GM23338 (cell line): ENCODE measurements around the gene PHKG2. TPM values are rescaled to one million over a fixed set of nuclear protein-coding genes. Genes with fewer than 3 reads are reported as not detected.

ENCODE experiments used
- ATAC-seq: fragments of 200-7000 bp; cut with Tn5 transposase; 3 replicates; pipeline ENCODE4 v1.9.1; 2020
- DNase-seq: peaks from one replicate; pipeline ENCODE4 v3.0.0-alpha.2; 2015; ENCODE audit warnings: low spot score
- H2AFZ ChIP-seq: fragments of 200-600 bp; sonication (generic); 2 replicates; pipeline ENCODE4 v1.8.0; 2016; ENCODE audit warnings: antibody characterized with exemption, mild to moderate bottlenecking, moderate library complexity
- H3F3A ChIP-seq: fragments of 200-600 bp; sonication (generic); replicated peaks from 2 replicates; pipeline ENCODE4 v1.8.0; 2017; ENCODE audit warnings: antibody characterized with exemption, mixed run types, low read depth
- H3K27ac ChIP-seq: fragments of 200-600 bp; sonication (generic); 2 replicates; pipeline ENCODE4 v1.6.1; 2016; ENCODE audit warnings: low read depth
- H3K27me3 ChIP-seq: fragments of 200-600 bp; sonication (generic); 2 replicates; pipeline ENCODE4 v1.8.0; 2016; ENCODE audit warnings: mild to moderate bottlenecking, mixed run types, moderate library complexity; ENCODE audit not compliant: insufficient read depth
- H3K36me3 ChIP-seq: fragments of 200-600 bp; sonication (generic); 2 replicates; pipeline ENCODE4 v1.8.0; 2016; ENCODE audit warnings: mild to moderate bottlenecking; ENCODE audit not compliant: insufficient read depth
- H3K4me1 ChIP-seq: fragments of 200-600 bp; sonication (generic); 2 replicates; pipeline ENCODE4 v1.8.0; 2016; ENCODE audit warnings: mild to moderate bottlenecking, moderate library complexity; ENCODE audit not compliant: insufficient read depth
- H3K4me2 ChIP-seq: fragments of 200-600 bp; sonication (generic); 2 replicates; pipeline ENCODE4 v1.7.1; 2017; ENCODE audit warnings: mixed run types
- H3K4me3 ChIP-seq: fragments of 200-600 bp; sonication (generic); 2 replicates; pipeline ENCODE4 v1.6.1; 2016; ENCODE audit warnings: mixed run types
- H3K79me2 ChIP-seq: fragments of 200-600 bp; sonication (generic); replicated peaks from 2 replicates; pipeline ENCODE4 v1.8.0; 2017; ENCODE audit warnings: mild to moderate bottlenecking; ENCODE audit not compliant: insufficient read depth
- H3K9me2 ChIP-seq: fragments of 200-600 bp; sonication (generic); 2 replicates; pipeline ENCODE4 v1.8.0; 2017; ENCODE audit not compliant: insufficient read depth
- H4K20me1 ChIP-seq: fragments of 200-600 bp; sonication (generic); replicated peaks from 2 replicates; pipeline ENCODE4 v1.8.0; 2017; ENCODE audit warnings: mild to moderate bottlenecking; ENCODE audit not compliant: insufficient read depth
- H3K27ac Mint-ChIP-seq: 2 replicates; pipeline ENCODE4 v1.8.0; 2020; ENCODE audit warnings: inconsistent platforms, mild to moderate bottlenecking, moderate library complexity, mixed read lengths
- H3K27me3 Mint-ChIP-seq: 3 replicates; pipeline ENCODE4 v1.8.0; 2022; ENCODE audit warnings: low read depth, mild to moderate bottlenecking, moderate library complexity, mixed read lengths, inconsistent platforms; ENCODE audit not compliant: insufficient read depth, poor library complexity
- H3K36me3 Mint-ChIP-seq: 3 replicates; pipeline ENCODE4 v1.8.0; 2021; ENCODE audit warnings: low read depth, mild to moderate bottlenecking, inconsistent platforms, moderate library complexity, mixed read lengths
- H3K4me1 Mint-ChIP-seq: 3 replicates; pipeline ENCODE4 v1.8.0; 2020; ENCODE audit warnings: mild to moderate bottlenecking, inconsistent platforms, mixed read lengths
- H3K4me3 Mint-ChIP-seq: 3 replicates; pipeline ENCODE4 v1.8.0; 2021; ENCODE audit warnings: moderate library complexity, mild to moderate bottlenecking, inconsistent platforms, mixed read lengths
- H3K9me3 Mint-ChIP-seq: 3 replicates; pipeline ENCODE4 v1.8.0; 2020; ENCODE audit warnings: moderate library complexity, mild to moderate bottlenecking, inconsistent platforms, mixed read lengths
- EZH2 ChIP-seq: fragments of 200-600 bp; sonication (generic); IDR thresholded peaks from one replicate; pipeline ENCODE4 v1.8.0; 2017; ENCODE audit warnings: antibody characterized with exemption, mild to moderate bottlenecking, low read depth; ENCODE audit not compliant: unreplicated experiment
- EZH2phosphoT487 ChIP-seq: fragments of 200-600 bp; sonication (generic); IDR thresholded peaks from one replicate; pipeline ENCODE4 v1.8.1; 2018; ENCODE audit warnings: antibody characterized with exemption; ENCODE audit not compliant: unreplicated experiment
- JUNB ChIP-seq: IDR thresholded peaks from one replicate; pipeline ENCODE4 v1.6.1; 2016; ENCODE audit warnings: antibody characterized with exemption; ENCODE audit not compliant: unreplicated experiment
- polyA plus RNA-seq: library from polyadenylated mRNA; unstranded; fragments of >200 nt; fragmentation: Nextera tagmentation; extraction: Ambion mirVana; gene quantifications from 2 replicates; pipeline ENCODE4 v1.2.1, GENCODE V29; 2016
- total RNA-seq: library from RNA; depleted of rRNA; stranded (reverse); fragments of >200 nt; shearing (Covaris generic); gene quantifications from 2 replicates; pipeline ENCODE4 v1.2.3, GENCODE V29; 2014
- TF ChIP-seq, protein P1 (sequence below): fragments of 250-450 bp; sonication (Bioruptor Pico); IDR thresholded peaks from 2 replicates; pipeline ENCODE4 v1.5.0; 2020; ENCODE audit warnings: mild to moderate bottlenecking, moderate library complexity
- TF ChIP-seq, protein P2 (sequence below), 2 experiments: fragments of 200-600 bp in 1 of 2; sonication (generic) in 1 of 2; conservative IDR thresholded peaks; 2 replicates each; pipeline versions ENCODE4 v1.5.1 to v1.6.1; 2016 to 2017; ENCODE audit warnings: antibody characterized with exemption in 2 of 2, low read depth in 2 of 2, mild to moderate bottlenecking in 2 of 2, moderate library complexity in 1 of 2

The PHKG2 gene
- total and polyA plus RNA-seq, 2 experiments from 2014 or later = 26.9 to 27.0 TPM

DNA sequence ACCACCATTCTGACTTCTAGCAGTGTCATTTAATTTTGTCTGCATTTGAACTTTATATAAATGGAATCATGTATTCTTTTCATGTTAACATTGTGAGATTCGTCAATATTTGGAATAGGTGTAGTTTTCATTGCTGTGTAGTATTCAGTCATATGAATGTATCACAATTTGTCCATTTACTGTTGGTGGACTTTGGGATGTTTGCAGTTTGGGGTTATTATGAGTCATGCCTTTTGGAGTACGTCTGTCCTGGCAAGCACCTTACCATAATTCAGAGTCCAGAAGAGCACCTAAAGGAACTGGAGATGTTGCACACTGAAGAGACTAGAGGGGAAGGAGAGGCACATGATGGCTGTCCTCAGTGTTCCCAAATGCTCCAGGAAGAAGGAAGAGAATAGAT, 3.1 kb upstream of the PHKG2 start:
- Mint-ChIP-seq H3K27ac (no peak overlapping the region), H3K36me3 (peaks cover 31% of the 10 kb centered on the region), H3K4me3 (no peak overlapping the region; the same call in 2 of the 3 replicates), H3K9me3 (no peaks in the 10 kb centered on the region), H3K4me1 (peaks cover 24% of the 10 kb centered on the region), H3K27me3 (peaks cover 13% of the 10 kb centered on the region)
- H3K9me2 ChIP-seq = no peaks in the 10 kb centered on the region
- no peak for ATAC-seq
- no peak overlapping the region for H3K27ac ChIP-seq
- no peak overlapping the region for H3K4me2 ChIP-seq
- H3K4me1 ChIP-seq = peaks cover 9% of the 10 kb centered on the region
- TF ChIP-seq, protein P1, sequence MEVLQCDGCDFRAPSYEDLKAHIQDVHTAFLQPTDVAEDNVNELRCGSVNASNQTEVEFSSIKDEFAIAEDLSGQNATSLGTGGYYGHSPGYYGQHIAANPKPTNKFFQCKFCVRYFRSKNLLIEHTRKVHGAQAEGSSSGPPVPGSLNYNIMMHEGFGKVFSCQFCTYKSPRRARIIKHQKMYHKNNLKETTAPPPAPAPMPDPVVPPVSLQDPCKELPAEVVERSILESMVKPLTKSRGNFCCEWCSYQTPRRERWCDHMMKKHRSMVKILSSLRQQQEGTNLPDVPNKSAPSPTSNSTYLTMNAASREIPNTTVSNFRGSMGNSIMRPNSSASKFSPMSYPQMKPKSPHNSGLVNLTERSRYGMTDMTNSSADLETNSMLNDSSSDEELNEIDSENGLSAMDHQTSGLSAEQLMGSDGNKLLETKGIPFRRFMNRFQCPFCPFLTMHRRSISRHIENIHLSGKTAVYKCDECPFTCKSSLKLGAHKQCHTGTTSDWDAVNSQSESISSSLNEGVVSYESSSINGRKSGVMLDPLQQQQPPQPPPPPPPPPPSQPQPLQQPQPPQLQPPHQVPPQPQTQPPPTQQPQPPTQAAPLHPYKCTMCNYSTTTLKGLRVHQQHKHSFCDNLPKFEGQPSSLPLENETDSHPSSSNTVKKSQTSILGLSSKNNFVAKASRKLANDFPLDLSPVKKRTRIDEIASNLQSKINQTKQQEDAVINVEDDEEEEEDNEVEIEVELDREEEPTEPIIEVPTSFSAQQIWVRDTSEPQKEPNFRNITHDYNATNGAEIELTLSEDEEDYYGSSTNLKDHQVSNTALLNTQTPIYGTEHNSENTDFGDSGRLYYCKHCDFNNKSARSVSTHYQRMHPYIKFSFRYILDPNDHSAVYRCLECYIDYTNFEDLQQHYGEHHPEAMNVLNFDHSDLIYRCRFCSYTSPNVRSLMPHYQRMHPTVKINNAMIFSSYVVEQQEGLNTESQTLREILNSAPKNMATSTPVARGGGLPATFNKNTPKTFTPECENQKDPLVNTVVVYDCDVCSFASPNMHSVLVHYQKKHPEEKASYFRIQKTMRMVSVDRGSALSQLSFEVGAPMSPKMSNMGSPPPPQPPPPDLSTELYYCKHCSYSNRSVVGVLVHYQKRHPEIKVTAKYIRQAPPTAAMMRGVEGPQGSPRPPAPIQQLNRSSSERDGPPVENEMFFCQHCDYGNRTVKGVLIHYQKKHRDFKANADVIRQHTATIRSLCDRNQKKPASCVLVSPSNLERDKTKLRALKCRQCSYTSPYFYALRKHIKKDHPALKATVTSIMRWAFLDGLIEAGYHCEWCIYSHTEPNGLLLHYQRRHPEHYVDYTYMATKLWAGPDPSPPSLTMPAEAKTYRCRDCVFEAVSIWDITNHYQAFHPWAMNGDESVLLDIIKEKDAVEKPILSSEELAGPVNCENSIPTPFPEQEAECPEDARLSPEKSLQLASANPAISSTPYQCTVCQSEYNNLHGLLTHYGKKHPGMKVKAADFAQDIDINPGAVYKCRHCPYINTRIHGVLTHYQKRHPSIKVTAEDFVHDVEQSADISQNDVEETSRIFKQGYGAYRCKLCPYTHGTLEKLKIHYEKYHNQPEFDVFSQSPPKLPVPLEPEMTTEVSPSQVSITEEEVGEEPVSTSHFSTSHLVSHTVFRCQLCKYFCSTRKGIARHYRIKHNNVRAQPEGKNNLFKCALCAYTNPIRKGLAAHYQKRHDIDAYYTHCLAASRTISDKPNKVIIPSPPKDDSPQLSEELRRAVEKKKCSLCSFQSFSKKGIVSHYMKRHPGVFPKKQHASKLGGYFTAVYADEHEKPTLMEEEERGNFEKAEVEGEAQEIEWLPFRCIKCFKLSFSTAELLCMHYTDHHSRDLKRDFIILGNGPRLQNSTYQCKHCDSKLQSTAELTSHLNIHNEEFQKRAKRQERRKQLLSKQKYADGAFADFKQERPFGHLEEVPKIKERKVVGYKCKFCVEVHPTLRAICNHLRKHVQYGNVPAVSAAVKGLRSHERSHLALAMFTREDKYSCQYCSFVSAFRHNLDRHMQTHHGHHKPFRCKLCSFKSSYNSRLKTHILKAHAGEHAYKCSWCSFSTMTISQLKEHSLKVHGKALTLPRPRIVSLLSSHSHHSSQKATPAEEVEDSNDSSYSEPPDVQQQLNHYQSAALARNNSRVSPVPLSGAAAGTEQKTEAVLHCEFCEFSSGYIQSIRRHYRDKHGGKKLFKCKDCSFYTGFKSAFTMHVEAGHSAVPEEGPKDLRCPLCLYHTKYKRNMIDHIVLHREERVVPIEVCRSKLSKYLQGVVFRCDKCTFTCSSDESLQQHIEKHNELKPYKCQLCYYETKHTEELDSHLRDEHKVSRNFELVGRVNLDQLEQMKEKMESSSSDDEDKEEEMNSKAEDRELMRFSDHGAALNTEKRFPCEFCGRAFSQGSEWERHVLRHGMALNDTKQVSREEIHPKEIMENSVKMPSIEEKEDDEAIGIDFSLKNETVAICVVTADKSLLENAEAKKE = no peak
- TF ChIP-seq EZH2phosphoT487 = no peak
- no peaks in the 10 kb centered on the region; the same call in 1 of the 2 replicates for H4K20me1 ChIP-seq
- no peaks in the 10 kb centered on the region for H3K27me3 ChIP-seq
- DNase-seq = no peak
- no peak overlapping the region for H2AFZ ChIP-seq
- peaks cover 4% of the 10 kb centered on the region; the same call in 1 of the 2 replicates for H3F3A ChIP-seq
- no peak overlapping the region for H3K4me3 ChIP-seq
- H3K79me2 ChIP-seq = peaks cover 11% of the 10 kb centered on the region
- H3K36me3 ChIP-seq = no peaks in the 10 kb centered on the region; the same call in 1 of the 2 replicates

DNA sequence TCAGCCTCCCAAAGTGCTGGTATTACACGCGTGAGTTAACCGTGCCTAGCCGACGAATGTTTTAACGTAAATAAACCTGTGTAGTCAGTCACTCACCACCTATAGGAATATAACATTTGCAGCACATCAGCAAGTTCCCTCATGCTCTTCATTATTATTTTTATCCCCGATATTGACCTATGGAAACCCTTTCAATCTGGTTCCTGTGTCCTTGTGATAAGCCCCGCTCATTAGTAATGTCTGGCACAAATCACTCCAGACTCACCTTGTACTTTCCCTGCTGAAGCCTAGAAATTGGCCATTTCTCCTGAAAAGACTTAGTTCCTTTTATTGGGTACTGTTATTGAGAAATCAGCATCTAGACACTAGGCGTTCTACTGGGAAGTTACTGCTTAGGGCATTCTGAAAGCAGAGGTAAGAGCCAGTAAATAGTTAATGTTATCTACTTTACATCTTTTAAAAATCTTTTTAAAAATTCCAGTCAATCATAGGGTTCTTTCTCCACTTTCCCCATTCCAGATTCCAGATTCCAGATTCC, 1.5 kb upstream of the PHKG2 start:
- Mint-ChIP-seq H3K9me3 (no peaks in the 10 kb centered on the region), H3K27ac (no peak overlapping the region), H3K36me3 (peaks cover 38% of the 10 kb centered on the region), H3K4me3 (no peak overlapping the region; the same call in 2 of the 3 replicates), H3K27me3 (peaks cover 16% of the 10 kb centered on the region), H3K4me1 (peaks cover 9% of the 10 kb centered on the region)
- Histone ChIP-seq H3F3A (peaks cover 4% of the 10 kb centered on the region; the same call in 1 of the 2 replicates), H3K36me3 (no peaks in the 10 kb centered on the region; the same call in 1 of the 2 replicates), H4K20me1 (no peaks in the 10 kb centered on the region; the same call in 1 of the 2 replicates), H3K27ac (no peak overlapping the region), H3K4me1 (peaks cover 7% of the 10 kb centered on the region; the same call in 1 of the 2 replicates), H3K27me3 (no peaks in the 10 kb centered on the region), H3K4me2 (no peak overlapping the region), H2AFZ (no peak overlapping the region), H3K9me2 (no peaks in the 10 kb centered on the region), H3K4me3 (no peak overlapping the region), H3K79me2 (peaks cover 15% of the 10 kb centered on the region)
- DNase-seq (no peak), ATAC-seq (no peak)
- no peak for TF ChIP-seq JUNB
- TF ChIP-seq, protein P2, sequence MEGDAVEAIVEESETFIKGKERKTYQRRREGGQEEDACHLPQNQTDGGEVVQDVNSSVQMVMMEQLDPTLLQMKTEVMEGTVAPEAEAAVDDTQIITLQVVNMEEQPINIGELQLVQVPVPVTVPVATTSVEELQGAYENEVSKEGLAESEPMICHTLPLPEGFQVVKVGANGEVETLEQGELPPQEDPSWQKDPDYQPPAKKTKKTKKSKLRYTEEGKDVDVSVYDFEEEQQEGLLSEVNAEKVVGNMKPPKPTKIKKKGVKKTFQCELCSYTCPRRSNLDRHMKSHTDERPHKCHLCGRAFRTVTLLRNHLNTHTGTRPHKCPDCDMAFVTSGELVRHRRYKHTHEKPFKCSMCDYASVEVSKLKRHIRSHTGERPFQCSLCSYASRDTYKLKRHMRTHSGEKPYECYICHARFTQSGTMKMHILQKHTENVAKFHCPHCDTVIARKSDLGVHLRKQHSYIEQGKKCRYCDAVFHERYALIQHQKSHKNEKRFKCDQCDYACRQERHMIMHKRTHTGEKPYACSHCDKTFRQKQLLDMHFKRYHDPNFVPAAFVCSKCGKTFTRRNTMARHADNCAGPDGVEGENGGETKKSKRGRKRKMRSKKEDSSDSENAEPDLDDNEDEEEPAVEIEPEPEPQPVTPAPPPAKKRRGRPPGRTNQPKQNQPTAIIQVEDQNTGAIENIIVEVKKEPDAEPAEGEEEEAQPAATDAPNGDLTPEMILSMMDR (conservative IDR thresholded peaks at IDR 0.05; ENCODE audit: low read depth in 2 of 2) = no peak
- TF ChIP-seq EZH2 = no peak
